HepG2 (cell line): ENCODE data around the gene C22orf15. TPM values are rescaled to one million over a fixed set of nuclear protein-coding genes. Genes with fewer than 3 reads are reported as not detected.

ENCODE experiments used
- ADNP ChIP-seq: sonication (generic); formaldehyde crosslinking; IDR thresholded peaks from 2 replicates; pipeline ENCODE4 v1.4.0; 2020; ENCODE audit warnings: missing genetic modification reagents
- AHR ChIP-seq: IDR thresholded peaks from 2 replicates; pipeline ENCODE4 v1.6.1; 2018; ENCODE audit warnings: missing genetic modification reagents, missing compliant biosample characterization
- GABPB1 ChIP-seq: IDR thresholded peaks from 2 replicates; pipeline ENCODE4 v1.6.1; 2016; ENCODE audit warnings: mild to moderate bottlenecking, missing genetic modification reagents, moderate library complexity, missing compliant biosample characterization
- GLI4 ChIP-seq: sonication (generic); formaldehyde crosslinking; IDR thresholded peaks from 2 replicates; pipeline ENCODE4 v1.5.1; 2020; ENCODE audit warnings: missing genetic modification reagents, mild to moderate bottlenecking, moderate library complexity, borderline replicate concordance
- HNF4A ChIP-seq: sonication (generic); formaldehyde crosslinking; IDR thresholded peaks from 2 replicates; pipeline ENCODE4 v1.4.0; 2020; ENCODE audit warnings: missing genetic modification reagents
- HOXA7 ChIP-seq: sonication (generic); formaldehyde crosslinking; IDR thresholded peaks from 2 replicates; pipeline ENCODE4 v1.8.1; 2022; ENCODE audit warnings: mild to moderate bottlenecking, missing genetic modification reagents, moderate library complexity
- IRF1 ChIP-seq: sonication (generic); formaldehyde crosslinking; IDR thresholded peaks from 2 replicates; pipeline ENCODE4 v1.4.0; 2020; ENCODE audit warnings: low read depth, mild to moderate bottlenecking, missing genetic modification reagents
- JUNB ChIP-seq: sonication (generic); formaldehyde crosslinking; IDR thresholded peaks from 2 replicates; pipeline ENCODE4 v1.8.0; 2022; ENCODE audit warnings: missing genetic modification reagents, mild to moderate bottlenecking, borderline replicate concordance
- MEIS1 ChIP-seq: sonication (generic); formaldehyde crosslinking; IDR thresholded peaks from 2 replicates; pipeline ENCODE4 v1.9.0; 2021; ENCODE audit warnings: mild to moderate bottlenecking, missing genetic modification reagents, moderate library complexity, borderline replicate concordance
- NCOA1 ChIP-seq: sonication (generic); formaldehyde crosslinking; IDR thresholded peaks from 2 replicates; pipeline ENCODE4 v1.9.0; 2021; ENCODE audit warnings: missing genetic modification reagents
- NONO ChIP-seq, 2 experiments: fragments of 450-650 bp in 1 of 2; sonication (generic) in 1 of 2; formaldehyde crosslinking in 1 of 2; IDR thresholded peaks in 1 of 2; conservative IDR thresholded peaks in 1 of 2; 2 replicates each; pipeline versions ENCODE4 v1.6.1 to v1.8.0; 2017 to 2022; ENCODE audit warnings: mild to moderate bottlenecking in 1 of 2, missing genetic modification reagents in 1 of 2, moderate library complexity in 1 of 2
- POGK ChIP-seq: sonication (generic); formaldehyde crosslinking; conservative IDR thresholded peaks from 2 replicates; pipeline ENCODE4 v1.8.0; 2022; ENCODE audit warnings: mild to moderate bottlenecking, moderate library complexity, missing genetic modification reagents
- ZBTB7B ChIP-seq: sonication (generic); formaldehyde crosslinking; IDR thresholded peaks from 2 replicates; pipeline ENCODE4 v1.4.0; 2020; ENCODE audit warnings: missing genetic modification reagents
- ZNF230 ChIP-seq: sonication (generic); formaldehyde crosslinking; IDR thresholded peaks from 2 replicates; pipeline ENCODE4 v1.4.0; 2020; ENCODE audit warnings: mild to moderate bottlenecking, missing genetic modification reagents
- ZNF263 ChIP-seq: sonication (generic); formaldehyde crosslinking; IDR thresholded peaks from 2 replicates; pipeline ENCODE4 v1.4.0; 2020; ENCODE audit warnings: missing genetic modification reagents
- ZNF598 ChIP-seq: sonication (generic); formaldehyde crosslinking; IDR thresholded peaks from 2 replicates; pipeline ENCODE4 v1.5.1; 2020; ENCODE audit warnings: mild to moderate bottlenecking, missing genetic modification reagents, borderline replicate concordance
- ZNF720 ChIP-seq: sonication (generic); formaldehyde crosslinking; IDR thresholded peaks from 2 replicates; pipeline ENCODE4 v1.4.0; 2020; ENCODE audit warnings: missing genetic modification reagents
- ZNF737 ChIP-seq: sonication (generic); formaldehyde crosslinking; IDR thresholded peaks from 2 replicates; pipeline ENCODE4 v1.5.0; 2020; ENCODE audit warnings: missing genetic modification reagents, mild to moderate bottlenecking, borderline replicate concordance
- ZSCAN29 ChIP-seq: sonication (generic); formaldehyde crosslinking; conservative IDR thresholded peaks from 2 replicates; pipeline ENCODE4 v1.4.0; 2020; ENCODE audit warnings: mild to moderate bottlenecking, missing genetic modification reagents
- polyA plus RNA-seq, 8 experiments: library from polyadenylated mRNA; depleted of rRNA in 3 of 8; stranded (reverse) in 7 of 8; unstranded in 1 of 8; fragments of >200 nt; fragmentation: Illumina TruSeq in 4 of 8; extraction: Trizol in 4 of 8; gene quantifications; 2 replicates each; pipeline versions ENCODE4 v1.2.1 to v1.2.3, GENCODE V29; 2011 to 2016; ENCODE audit warnings: low read depth in 4 of 8, missing spikeins in 1 of 8, mixed read lengths in 1 of 8; ENCODE audit not compliant: insufficient read depth in 1 of 8
- total RNA-seq, 5 experiments: library from RNA; depleted of rRNA; stranded (reverse); fragments of >200 nt; fragmentation: Illumina TruSeq; extraction: Trizol; gene quantifications; 2 replicates each; pipeline ENCODE4 v1.2.3, GENCODE V29; 2016; ENCODE audit warnings: low read depth in 1 of 5
- TF ChIP-seq, protein P1 (sequence below): IDR thresholded peaks from 2 replicates; pipeline ENCODE4 v1.6.1; 2016

The C22orf15 gene
- total and polyA plus RNA-seq, 2 of the 13 experiments (the other 11 are each of a cell fraction or from before 2014, with no cell fraction given), result not detected

GRCh38 chr22:23716811-23717801 lies 45.7 kb upstream of the C22orf15 start (continued):
- peak; percentile 81 for TF ChIP-seq MEIS1 (CRISPR knock-in tag)
- TF ChIP-seq ZNF737 (CRISPR knock-in tag), result no peak
- TF ChIP-seq, protein P1, sequence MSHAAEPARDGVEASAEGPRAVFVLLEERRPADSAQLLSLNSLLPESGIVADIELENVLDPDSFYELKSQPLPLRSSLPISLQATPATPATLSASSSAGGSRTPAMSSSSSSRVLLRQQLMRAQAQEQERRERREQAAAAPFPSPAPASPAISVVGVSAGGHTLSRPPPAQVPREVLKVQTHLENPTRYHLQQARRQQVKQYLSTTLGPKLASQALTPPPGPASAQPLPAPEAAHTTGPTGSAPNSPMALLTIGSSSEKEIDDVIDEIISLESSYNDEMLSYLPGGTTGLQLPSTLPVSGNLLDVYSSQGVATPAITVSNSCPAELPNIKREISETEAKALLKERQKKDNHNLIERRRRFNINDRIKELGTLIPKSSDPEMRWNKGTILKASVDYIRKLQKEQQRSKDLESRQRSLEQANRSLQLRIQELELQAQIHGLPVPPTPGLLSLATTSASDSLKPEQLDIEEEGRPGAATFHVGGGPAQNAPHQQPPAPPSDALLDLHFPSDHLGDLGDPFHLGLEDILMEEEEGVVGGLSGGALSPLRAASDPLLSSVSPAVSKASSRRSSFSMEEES (CRISPR knock-in tag), result peak; percentile 96
- no peak for TF ChIP-seq NONO (IDR thresholded peaks at IDR 0.05)
- TF ChIP-seq NONO (CRISPR knock-in tag; conservative IDR thresholded peaks at IDR 0.05), result peak; percentile 91
- TF ChIP-seq ADNP (CRISPR knock-in tag), result no peak
- no peak for TF ChIP-seq IRF1 (CRISPR knock-in tag)
- TF ChIP-seq GABPB1 (CRISPR knock-in tag), result peak; percentile 93
- no peak for TF ChIP-seq ZNF230 (CRISPR knock-in tag)
- no peak for TF ChIP-seq HOXA7
- TF ChIP-seq JUNB, result no peak
- no peak for TF ChIP-seq POGK (CRISPR knock-in tag)
- peak; percentile 81 for TF ChIP-seq ZBTB7B (CRISPR knock-in tag)
- no peak for TF ChIP-seq ZNF720 (CRISPR knock-in tag)
- TF ChIP-seq NCOA1, result 0 out of 2 replicates have a peak, but pooled peaks have one; percentile 9
- TF ChIP-seq AHR, result peak; percentile 69; the same call in 1 of the 2 replicates
- peak; percentile 25 for TF ChIP-seq HNF4A
- TF ChIP-seq ZNF598, result peak; percentile 86; the same call in 1 of the 2 replicates
- no peak for TF ChIP-seq GLI4 (CRISPR knock-in tag)
- TF ChIP-seq ZNF263 (CRISPR knock-in tag), result peak; percentile 44
- TF ChIP-seq ZSCAN29, result no peak; the same call in 1 of the 2 replicates
